ENCODE data around the gene MBD3.

Gene MBD3

DNA sequence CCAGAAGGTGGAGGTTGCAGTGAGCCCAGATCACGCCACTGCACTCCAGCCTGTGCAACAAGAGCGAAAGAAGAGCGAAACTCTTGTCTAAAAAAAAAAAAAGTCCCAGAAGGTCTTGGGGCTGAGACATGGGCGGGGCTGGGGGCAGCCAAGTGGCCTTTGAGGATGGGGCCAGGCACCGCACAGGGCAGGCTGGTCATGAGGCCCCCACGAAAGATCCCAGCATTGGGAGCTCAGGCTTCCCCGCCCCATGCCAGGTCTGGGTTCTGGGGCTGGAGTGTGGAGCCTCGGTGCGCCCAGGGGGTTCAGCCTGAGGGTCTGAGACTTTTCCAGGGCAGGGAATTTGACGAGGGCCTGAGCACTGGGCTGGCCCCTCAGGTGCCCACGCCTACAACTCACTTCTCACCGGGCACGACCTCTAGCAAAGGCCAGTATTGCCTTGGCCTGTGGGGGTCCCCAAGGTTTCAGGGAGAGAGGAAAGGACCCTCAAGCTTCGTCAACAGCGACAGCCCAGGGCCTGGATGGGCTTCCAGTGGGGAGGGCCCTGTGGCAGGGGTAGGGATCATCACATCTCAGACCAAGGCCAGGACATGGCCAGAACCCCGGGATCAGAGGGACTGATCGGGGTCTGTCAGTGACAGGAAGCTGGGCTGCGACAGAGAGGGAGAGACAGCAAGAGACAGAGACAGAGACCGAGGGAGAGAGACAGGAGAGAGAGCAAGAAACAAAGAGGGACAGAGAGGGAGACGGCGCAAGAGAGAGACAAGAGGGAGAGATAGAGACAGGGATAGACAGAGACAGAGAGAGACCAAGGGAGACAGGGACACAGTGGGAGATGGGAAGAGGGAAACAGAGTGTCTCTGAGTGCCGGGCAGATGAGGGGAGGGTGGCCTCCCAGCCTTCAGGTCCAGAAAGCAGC, 17.1 kb downstream of the MBD3 start:
- Histone ChIP-seq H3K9me3 (ENCODE audit: control insufficient read depth, low read length) (no peaks in the 10 kb centered on the region), H3K4me3 (ENCODE audit: low read depth, low read length) (no peak overlapping the region), H3K9ac (no peak overlapping the region), H3K27me3 (ENCODE audit: control insufficient read depth, insufficient read depth, low read length) (no peaks in the 10 kb centered on the region), H3K79me2 (no peaks in the 10 kb centered on the region), H3K4me2 (ENCODE audit: low read length) (no peak overlapping the region), H3K36me3 (ENCODE audit: control insufficient read depth, insufficient read depth, low read length) (no peaks in the 10 kb centered on the region), H2AFZ (no peak overlapping the region), H3K4me1 (no peaks in the 10 kb centered on the region), H3K27ac (no peak overlapping the region)
- TF ChIP-seq, protein P1, sequence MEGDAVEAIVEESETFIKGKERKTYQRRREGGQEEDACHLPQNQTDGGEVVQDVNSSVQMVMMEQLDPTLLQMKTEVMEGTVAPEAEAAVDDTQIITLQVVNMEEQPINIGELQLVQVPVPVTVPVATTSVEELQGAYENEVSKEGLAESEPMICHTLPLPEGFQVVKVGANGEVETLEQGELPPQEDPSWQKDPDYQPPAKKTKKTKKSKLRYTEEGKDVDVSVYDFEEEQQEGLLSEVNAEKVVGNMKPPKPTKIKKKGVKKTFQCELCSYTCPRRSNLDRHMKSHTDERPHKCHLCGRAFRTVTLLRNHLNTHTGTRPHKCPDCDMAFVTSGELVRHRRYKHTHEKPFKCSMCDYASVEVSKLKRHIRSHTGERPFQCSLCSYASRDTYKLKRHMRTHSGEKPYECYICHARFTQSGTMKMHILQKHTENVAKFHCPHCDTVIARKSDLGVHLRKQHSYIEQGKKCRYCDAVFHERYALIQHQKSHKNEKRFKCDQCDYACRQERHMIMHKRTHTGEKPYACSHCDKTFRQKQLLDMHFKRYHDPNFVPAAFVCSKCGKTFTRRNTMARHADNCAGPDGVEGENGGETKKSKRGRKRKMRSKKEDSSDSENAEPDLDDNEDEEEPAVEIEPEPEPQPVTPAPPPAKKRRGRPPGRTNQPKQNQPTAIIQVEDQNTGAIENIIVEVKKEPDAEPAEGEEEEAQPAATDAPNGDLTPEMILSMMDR (IDR thresholded peaks at IDR 0.05) = no peak

- TF ChIP-seq, protein P1 (IDR thresholded peaks at IDR 0.05) = no peak
- Histone ChIP-seq H2AFZ (no peak overlapping the region), H3K9ac (no peak overlapping the region), H3K79me2 (no peaks in the 10 kb centered on the region), H3K27me3 (ENCODE audit: control insufficient read depth, insufficient read depth, low read length) (no peaks in the 10 kb centered on the region), H3K4me2 (ENCODE audit: low read length) (no peak overlapping the region), H3K4me3 (ENCODE audit: low read depth, low read length) (no peak overlapping the region), H3K36me3 (ENCODE audit: control insufficient read depth, insufficient read depth, low read length) (no peaks in the 10 kb centered on the region), H3K9me3 (ENCODE audit: control insufficient read depth, low read length) (no peaks in the 10 kb centered on the region), H3K4me1 (no peaks in the 10 kb centered on the region), H3K27ac (no peak overlapping the region)
Observed at GRCh38 chr19:1574354-1575136, 18.1 kb downstream of the MBD3 start.

GRCh38 chr19:1572795-1573194, 19.9 kb downstream of the MBD3 start:
- Histone ChIP-seq H3K9ac (no peak overlapping the region), H3K79me2 (no peaks in the 10 kb centered on the region), H3K4me1 (no peaks in the 10 kb centered on the region), H3K36me3 (ENCODE audit: control insufficient read depth, insufficient read depth, low read length) (no peaks in the 10 kb centered on the region), H3K9me3 (ENCODE audit: control insufficient read depth, low read length) (no peaks in the 10 kb centered on the region), H3K4me2 (ENCODE audit: low read length) (no peak overlapping the region), H2AFZ (no peak overlapping the region), H3K27me3 (ENCODE audit: control insufficient read depth, insufficient read depth, low read length) (no peaks in the 10 kb centered on the region), H3K4me3 (ENCODE audit: low read depth, low read length) (no peak overlapping the region), H3K27ac (no peak overlapping the region)
- TF ChIP-seq, protein P1 (IDR thresholded peaks at IDR 0.05) = no peak

GRCh38 chr19:1571358-1571757, 21.3 kb downstream of the MBD3 start:
- Histone ChIP-seq H2AFZ (no peak overlapping the region), H3K4me1 (no peaks in the 10 kb centered on the region), H3K27ac (no peak overlapping the region), H3K79me2 (no peaks in the 10 kb centered on the region), H3K27me3 (ENCODE audit: control insufficient read depth, insufficient read depth, low read length) (no peaks in the 10 kb centered on the region), H3K9ac (no peak overlapping the region), H3K4me2 (ENCODE audit: low read length) (no peak overlapping the region), H3K36me3 (ENCODE audit: control insufficient read depth, insufficient read depth, low read length) (no peaks in the 10 kb centered on the region), H3K9me3 (ENCODE audit: control insufficient read depth, low read length) (no peaks in the 10 kb centered on the region), H3K4me3 (ENCODE audit: low read depth, low read length) (no peak overlapping the region)
- TF ChIP-seq, protein P1 (IDR thresholded peaks at IDR 0.05) = no peak
